DLD1 (cell line): Measurements from ENCODE around the gene OR1K1.

Source experiments
- in situ Hi-C: cut with HindIII; loops from 2 replicates; pipeline ENCODE4 v1.10.0; 2017; ENCODE audit warnings: low sequenced_read_pairs

The OR1K1 gene

DNA sequence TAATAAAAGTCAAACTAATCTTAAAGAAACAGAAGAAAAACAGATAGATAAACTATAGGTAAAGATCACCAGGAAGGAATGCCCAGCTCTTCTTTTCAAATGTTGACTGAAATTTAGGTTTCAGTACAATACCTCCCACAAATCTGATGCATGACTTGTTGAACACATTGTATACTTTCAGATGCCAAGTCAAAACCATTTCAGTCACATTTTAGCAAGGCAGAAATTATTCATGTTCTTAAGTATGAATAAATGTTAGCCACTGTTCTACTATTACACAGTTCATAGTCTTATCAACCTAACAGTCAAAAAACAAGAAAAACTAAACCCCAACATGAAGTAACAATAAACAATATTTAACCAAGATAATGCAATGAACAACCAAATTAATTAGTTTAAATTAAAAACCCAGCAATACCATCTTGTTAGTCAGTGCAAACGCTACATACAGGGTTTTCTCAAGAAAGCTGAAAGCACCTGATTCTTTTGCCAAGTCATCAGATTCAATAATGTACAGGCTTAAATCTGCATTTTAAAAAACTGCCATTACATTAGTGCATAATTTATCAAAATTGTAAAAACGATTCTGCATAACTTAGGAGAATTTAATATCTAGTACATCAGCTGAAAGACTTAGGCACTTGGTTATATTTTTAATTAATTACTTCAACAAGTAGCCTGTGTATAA, 48.5 kb downstream of the OR1K1 start:
- in situ Hi-C loops = no loop called here
